IPS DF 6.9 (cell line): ENCODE measurements around the gene COL23A1.

Source experiments
- DNase-seq: peaks from one replicate; pipeline ENCODE4 v3.0.0-alpha.2; 2013; ENCODE audit warnings: low read depth, low spot score
- H3K27ac ChIP-seq: one replicate; pipeline ENCODE4 v1.5.1; 2013; ENCODE audit warnings: low read length, control low read depth
- H3K27me3 ChIP-seq: 2 replicates; pipeline ENCODE4 v1.6.1; 2013; ENCODE audit warnings: mild to moderate bottlenecking, low read length; ENCODE audit not compliant: control insufficient read depth, insufficient read depth
- H3K36me3 ChIP-seq: 2 replicates; pipeline ENCODE4 v1.6.1; 2013; ENCODE audit warnings: low read length; ENCODE audit not compliant: control insufficient read depth, insufficient read depth
- H3K4me1 ChIP-seq: 2 replicates; pipeline ENCODE4 v1.6.1; 2013; ENCODE audit warnings: low read length; ENCODE audit not compliant: control insufficient read depth, insufficient read depth
- H3K4me3 ChIP-seq: 2 replicates; pipeline ENCODE4 v1.5.1; 2013; ENCODE audit warnings: mild to moderate bottlenecking, low read length
- H3K9me3 ChIP-seq: 2 replicates; pipeline ENCODE4 v1.6.1; 2013; ENCODE audit warnings: low read length, inconsistent platforms; ENCODE audit not compliant: control insufficient read depth, insufficient read depth
- WGBS: extraction: QIAGEN DNeasy Blood & Tissue Kit; methylation state at CpG from one replicate; pipeline ENCODE4 v1.1.7; 2013; ENCODE audit warnings: mixed read lengths, missing lambda C conversion rate; ENCODE audit not compliant: insufficient read length, insufficient coverage; 5-methylcytosine and 5-hydroxymethylcytosine counted together

Gene COL23A1

GRCh38 chr5:178283520-178283919 lies 306.7 kb downstream of the COL23A1 start:
- H3K4me3 ChIP-seq = no peak overlapping the region
- no peaks in the 10 kb centered on the region; the same call in 1 of the 2 replicates for H3K36me3 ChIP-seq
- no peaks in the 10 kb centered on the region for H3K27me3 ChIP-seq
- H3K27ac ChIP-seq = no peak overlapping the region
- no CpG with 5 or more reads among the region's 3 CpGs for WGBS
- H3K4me1 ChIP-seq = peaks cover 1% of the 10 kb centered on the region
- H3K9me3 ChIP-seq = no peaks in the 10 kb centered on the region
- DNase-seq = no peak

GRCh38 chr5:178282391-178282790 lies 307.8 kb downstream of the COL23A1 start:
- Histone ChIP-seq H3K9me3 (no peaks in the 10 kb centered on the region), H3K27me3 (no peaks in the 10 kb centered on the region), H3K4me3 (no peak overlapping the region), H3K4me1 (peaks cover 1% of the 10 kb centered on the region), H3K36me3 (no peaks in the 10 kb centered on the region; the same call in 1 of the 2 replicates), H3K27ac (no peak overlapping the region)
- no peak for DNase-seq
- WGBS = no CpG with 5 or more reads among the region's 4 CpGs

GRCh38 chr5:178281331-178281730 lies 308.9 kb downstream of the COL23A1 start:
- no peak overlapping the region for H3K27ac ChIP-seq
- no peaks in the 10 kb centered on the region; the same call in 1 of the 2 replicates for H3K36me3 ChIP-seq
- H3K9me3 ChIP-seq = no peaks in the 10 kb centered on the region
- no peak for DNase-seq
- no peaks in the 10 kb centered on the region for H3K27me3 ChIP-seq
- H3K4me1 ChIP-seq = peaks cover 1% of the 10 kb centered on the region
- H3K4me3 ChIP-seq = no peak overlapping the region
- no CpG with 5 or more reads among the region's 19 CpGs for WGBS

GRCh38 chr5:178280631-178281030 lies 309.6 kb downstream of the COL23A1 start:
- no peak for DNase-seq
- Histone ChIP-seq H3K4me3 (no peak overlapping the region), H3K27ac (no peak overlapping the region), H3K27me3 (no peaks in the 10 kb centered on the region), H3K36me3 (no peaks in the 10 kb centered on the region; the same call in 1 of the 2 replicates), H3K4me1 (peaks cover 1% of the 10 kb centered on the region), H3K9me3 (no peaks in the 10 kb centered on the region)
- WGBS = no CpG with 5 or more reads among the region's 9 CpGs

- Histone ChIP-seq H3K27me3 (no peaks in the 10 kb centered on the region), H3K4me3 (no peak overlapping the region), H3K9me3 (no peaks in the 10 kb centered on the region), H3K27ac (no peak overlapping the region), H3K36me3 (no peaks in the 10 kb centered on the region), H3K4me1 (peaks cover 1% of the 10 kb centered on the region)
- WGBS = no CpG with 5 or more reads among the region's 33 CpGs
- peak; percentile 72 for DNase-seq
Measured at GRCh38 chr5:178279723-178280438, 310.3 kb downstream of the COL23A1 start.

- Histone ChIP-seq H3K4me1 (peaks cover 1% of the 10 kb centered on the region), H3K36me3 (no peaks in the 10 kb centered on the region), H3K27ac (no peak overlapping the region), H3K9me3 (no peaks in the 10 kb centered on the region), H3K4me3 (no peak overlapping the region), H3K27me3 (no peaks in the 10 kb centered on the region)
- no CpG with 5 or more reads among the region's 14 CpGs for WGBS
- DNase-seq = no peak
Measured at GRCh38 chr5:178279026-178279722, 311.0 kb downstream of the COL23A1 start.

- Histone ChIP-seq H3K4me1 (peaks cover 1% of the 10 kb centered on the region), H3K36me3 (no peaks in the 10 kb centered on the region), H3K9me3 (no peaks in the 10 kb centered on the region), H3K27ac (no peak overlapping the region), H3K27me3 (no peaks in the 10 kb centered on the region), H3K4me3 (no peak overlapping the region)
- no peak for DNase-seq
- no CpG with 5 or more reads among the region's 18 CpGs for WGBS
Measured at GRCh38 chr5:178278358-178279023, 311.7 kb downstream of the COL23A1 start.

GRCh38 chr5:178277866-178278265 lies 312.3 kb downstream of the COL23A1 start:
- no CpG with 5 or more reads among the region's 12 CpGs for WGBS
- DNase-seq = no peak

GRCh38 chr5:178277346-178277745 lies 312.8 kb downstream of the COL23A1 start:
- no peaks in the 10 kb centered on the region for H3K27me3 ChIP-seq
- DNase-seq = no peak
- no CpG with 5 or more reads among the region's 9 CpGs for WGBS
- no peak overlapping the region for H3K4me3 ChIP-seq
- no peak overlapping the region for H3K27ac ChIP-seq
- H3K9me3 ChIP-seq = no peaks in the 10 kb centered on the region
- peaks cover 1% of the 10 kb centered on the region for H3K4me1 ChIP-seq
- no peaks in the 10 kb centered on the region for H3K36me3 ChIP-seq

More at GRCh38 chr5:178277866-178278265, 312.3 kb downstream of the COL23A1 start:
- no peaks in the 10 kb centered on the region for H3K9me3 ChIP-seq
- no peaks in the 10 kb centered on the region for H3K36me3 ChIP-seq
- no peak overlapping the region for H3K4me3 ChIP-seq
- H3K4me1 ChIP-seq = peaks cover 1% of the 10 kb centered on the region
- H3K27me3 ChIP-seq = no peaks in the 10 kb centered on the region
- no peak overlapping the region for H3K27ac ChIP-seq

GRCh38 chr5:178274781-178275537 lies 315.2 kb downstream of the COL23A1 start:
- H3K4me3 ChIP-seq = no peak overlapping the region; the same call in 1 of the 2 replicates
- no peak for DNase-seq
- no peak overlapping the region for H3K27ac ChIP-seq
- no CpG with 5 or more reads among the region's 20 CpGs for WGBS
- H3K36me3 ChIP-seq = no peaks in the 10 kb centered on the region
- peaks cover 1% of the 10 kb centered on the region for H3K4me1 ChIP-seq
- no peaks in the 10 kb centered on the region for H3K9me3 ChIP-seq
- H3K27me3 ChIP-seq = no peaks in the 10 kb centered on the region
